Colon (tissue), 2 donors: ENCODE results near the gene SERPINA5.
"Not testable (repeated sequence)": the region's sequence is repeated elsewhere in the genome, so short reads cannot be mapped to it uniquely, and the experiment has no call there.

Experiments used
- FAIRE-seq: peaks from 2 replicates; lab custom pipeline; 2012; peaks lifted over from hg19 to GRCh38; lab: Jason Lieb, UNC
- donor health status: control.
- donor health status: control.

Gene SERPINA5

GRCh38 chr14:94598816-94599655, 17.8 kb downstream of the SERPINA5 start:
- no peak for FAIRE-seq

- no peak for FAIRE-seq
Observed at GRCh38 chr14:94599656-94600004, 18.4 kb downstream of the SERPINA5 start.

- no peak for FAIRE-seq
Observed at GRCh38 chr14:94600148-94600545, 18.9 kb downstream of the SERPINA5 start.

- no peak for FAIRE-seq
Observed at GRCh38 chr14:94601884-94602391, 20.7 kb downstream of the SERPINA5 start.

GRCh38 chr14:94602722-94603121, 21.5 kb downstream of the SERPINA5 start:
- FAIRE-seq: no peak

GRCh38 chr14:94605361-94605760, 24.1 kb downstream of the SERPINA5 start:
- no peak for FAIRE-seq

- FAIRE-seq: not testable (repeated sequence)
Observed at GRCh38 chr14:94608966-94609365, 27.7 kb downstream of the SERPINA5 start.

- FAIRE-seq: no peak
Observed at GRCh38 chr14:94611179-94611578, 30.0 kb downstream of the SERPINA5 start.

GRCh38 chr14:94612174-94612573, 30.9 kb downstream of the SERPINA5 start, which contains the start of gene SERPINA3:
Gene SERPINA3 (plus strand): TSS chr14:94612391. CDS start chr14:94614442, 2,051 bp downstream.
- FAIRE-seq: no peak

- no peak for FAIRE-seq
Observed at GRCh38 chr14:94612580-94613554, 31.6 kb downstream of the SERPINA5 start.

- no peak for FAIRE-seq
Observed at GRCh38 chr14:94613720-94614644, 32.8 kb downstream of the SERPINA5 start.

GRCh38 chr14:94614802-94615201, 33.6 kb downstream of the SERPINA5 start:
- no peak for FAIRE-seq

GRCh38 chr14:94615254-94615653, 34.0 kb downstream of the SERPINA5 start:
- FAIRE-seq: no peak

GRCh38 chr14:94615823-94616570, 34.8 kb downstream of the SERPINA5 start:
- FAIRE-seq: no peak

- no peak for FAIRE-seq
Observed at GRCh38 chr14:94617366-94617941, 36.2 kb downstream of the SERPINA5 start.

- FAIRE-seq: no peak
Observed at GRCh38 chr14:94617988-94618822, 37.0 kb downstream of the SERPINA5 start.

GRCh38 chr14:94619297-94619696, 38.1 kb downstream of the SERPINA5 start:
- FAIRE-seq: no peak

GRCh38 chr14:94620597-94620996, 39.4 kb downstream of the SERPINA5 start:
- no peak for FAIRE-seq

GRCh38 chr14:94621358-94622134, 40.3 kb downstream of the SERPINA5 start:
- FAIRE-seq: no peak
